Ovary (tissue), 3 donors: ENCODE data around the gene LINGO4.
"Not testable (repeated sequence)": the region's sequence is repeated elsewhere in the genome, so short reads cannot be mapped to it uniquely, and the experiment has no call there.

Experiments used
- EP300 ChIP-seq: sonication (generic); formaldehyde crosslinking; IDR thresholded peaks from one replicate; pipeline ENCODE4 v1.6.1; 2017; ENCODE audit warnings: antibody characterized with exemption
- POLR2A ChIP-seq: fragments of 450-650 bp; IDR thresholded peaks from one replicate; pipeline ENCODE4 v1.6.1; 2017; ENCODE audit warnings: antibody characterized with exemption, mild to moderate bottlenecking, moderate library complexity
- TF ChIP-seq, protein P1 (sequence below), 3 donors: fragments of 450-650 bp in 2 of 3; fragments of 200-600 bp in 1 of 3; IDR thresholded peaks; one replicate each; pipeline versions ENCODE4 v1.5.1 to v1.8.0; 2016 to 2022; ENCODE audit warnings: antibody characterized with exemption in 3 of 3, mild to moderate bottlenecking in 1 of 3
- donor health status: DM: no; HTN: no; CAD: no.

DNA sequence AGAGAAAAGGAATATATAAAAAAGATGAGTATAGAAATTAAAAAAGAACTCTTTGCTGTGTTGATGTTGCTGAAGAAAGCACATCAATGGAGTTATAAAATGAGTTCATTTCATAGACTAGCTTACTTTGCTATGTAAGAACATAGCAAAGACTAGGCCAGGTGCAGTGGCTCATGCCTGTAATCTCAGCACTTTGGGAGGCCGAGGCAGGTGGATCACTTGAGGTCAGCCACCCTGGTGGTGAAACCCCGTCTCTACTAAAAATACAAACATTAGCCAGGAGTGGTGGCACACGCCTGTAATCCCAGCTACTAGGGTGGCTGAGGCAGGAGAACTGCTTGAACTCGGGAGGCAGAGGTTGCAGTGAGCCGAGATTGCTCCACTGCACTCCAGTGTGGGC is 23.2 kb downstream of the LINGO4 start:
- TF ChIP-seq POLR2A, EP300: not testable (repeated sequence)
- TF ChIP-seq, protein P1, sequence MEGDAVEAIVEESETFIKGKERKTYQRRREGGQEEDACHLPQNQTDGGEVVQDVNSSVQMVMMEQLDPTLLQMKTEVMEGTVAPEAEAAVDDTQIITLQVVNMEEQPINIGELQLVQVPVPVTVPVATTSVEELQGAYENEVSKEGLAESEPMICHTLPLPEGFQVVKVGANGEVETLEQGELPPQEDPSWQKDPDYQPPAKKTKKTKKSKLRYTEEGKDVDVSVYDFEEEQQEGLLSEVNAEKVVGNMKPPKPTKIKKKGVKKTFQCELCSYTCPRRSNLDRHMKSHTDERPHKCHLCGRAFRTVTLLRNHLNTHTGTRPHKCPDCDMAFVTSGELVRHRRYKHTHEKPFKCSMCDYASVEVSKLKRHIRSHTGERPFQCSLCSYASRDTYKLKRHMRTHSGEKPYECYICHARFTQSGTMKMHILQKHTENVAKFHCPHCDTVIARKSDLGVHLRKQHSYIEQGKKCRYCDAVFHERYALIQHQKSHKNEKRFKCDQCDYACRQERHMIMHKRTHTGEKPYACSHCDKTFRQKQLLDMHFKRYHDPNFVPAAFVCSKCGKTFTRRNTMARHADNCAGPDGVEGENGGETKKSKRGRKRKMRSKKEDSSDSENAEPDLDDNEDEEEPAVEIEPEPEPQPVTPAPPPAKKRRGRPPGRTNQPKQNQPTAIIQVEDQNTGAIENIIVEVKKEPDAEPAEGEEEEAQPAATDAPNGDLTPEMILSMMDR (IDR thresholded peaks at IDR 0.05) = not testable (repeated sequence)
